HG02763 (cell line): ENCODE measurements around the gene TARS1.

ENCODE experiments used
- ATAC-seq: cut with Tn5 transposase; IDR thresholded peaks from one replicate; pipeline ENCODE4 v1.9.1; 2021; ENCODE audit warnings: mild to moderate bottlenecking, moderate library complexity; ENCODE audit not compliant: unreplicated experiment

TARS1 gene

GRCh38 chr5:33440482-33441240 is at the start of gene TARS1:
Gene TARS1 (plus strand): TSS chr5:33440965. CDS start chr5:33441087, 122 bp downstream.
- ATAC-seq = peak; percentile 95

- no peak for ATAC-seq
These were observed 42.3 kb upstream of the TARS1 start for GRCh38 chr5:33398501-33398900.

GRCh38 chr5:33400675-33401074 is 40.1 kb upstream of the TARS1 start:
- ATAC-seq = no peak

GRCh38 chr5:33401482-33402390 is 39.0 kb upstream of the TARS1 start:
- ATAC-seq = no peak

GRCh38 chr5:33403187-33403586 is 37.6 kb upstream of the TARS1 start:
- ATAC-seq = no peak

- no peak for ATAC-seq
These were observed 31.9 kb upstream of the TARS1 start for GRCh38 chr5:33408816-33409215.

GRCh38 chr5:33409435-33410170 is 31.2 kb upstream of the TARS1 start:
- no peak for ATAC-seq

GRCh38 chr5:33410221-33410620 is 30.5 kb upstream of the TARS1 start:
- ATAC-seq = no peak

GRCh38 chr5:33411498-33411897 is 29.3 kb upstream of the TARS1 start:
- ATAC-seq = no peak

GRCh38 chr5:33415811-33416354 is 24.9 kb upstream of the TARS1 start:
- ATAC-seq = no peak

GRCh38 chr5:33417632-33418031 is 23.1 kb upstream of the TARS1 start:
- ATAC-seq = no peak

GRCh38 chr5:33420946-33421345 is 19.8 kb upstream of the TARS1 start:
- ATAC-seq = no peak

GRCh38 chr5:33422191-33422590 is 18.6 kb upstream of the TARS1 start:
- ATAC-seq = no peak

- no peak for ATAC-seq
These were observed 17.6 kb upstream of the TARS1 start for GRCh38 chr5:33423018-33423630.

GRCh38 chr5:33425314-33425713 is 15.5 kb upstream of the TARS1 start:
- ATAC-seq = no peak

GRCh38 chr5:33430983-33431382 is 9.8 kb upstream of the TARS1 start:
- no peak for ATAC-seq

GRCh38 chr5:33432656-33433055 is 8.1 kb upstream of the TARS1 start:
- ATAC-seq = no peak

GRCh38 chr5:33433303-33434240 is 7.2 kb upstream of the TARS1 start:
- no peak for ATAC-seq

GRCh38 chr5:33435893-33436490 is 4.8 kb upstream of the TARS1 start:
- peak; percentile 43 for ATAC-seq
